CD8-positive, alpha-beta memory T cell (primary cell): ENCODE results near the gene CLIP3. TPM values are rescaled to one million over a fixed set of nuclear protein-coding genes. Genes with fewer than 3 reads are reported as not detected.

ENCODE experiments used
- CTCF ChIA-PET: fragments of 350-600 bp; sonication (Branson Sonifier 250); formaldehyde crosslinking; loops from one replicate; lab custom pipeline; 2021; ENCODE audit warnings: antibody characterized with exemption; lab: Charles Lee
- POLR2A ChIA-PET: fragments of 350-600 bp; sonication (Branson Sonifier 250); formaldehyde crosslinking; loops from one replicate; lab custom pipeline; 2021; ENCODE audit warnings: antibody characterized with exemption; lab: Charles Lee
- DNase-seq, 5 donors: peaks; one replicate each; pipeline versions ENCODE4 v3.0.0 to v3.0.0-alpha.2; 2020 to 2022; ENCODE audit warnings: mixed read lengths in 1 of 5
- H3K27ac ChIP-seq: one replicate; pipeline ENCODE4 v1.7.0; 2013; ENCODE audit warnings: low read depth, mild to moderate bottlenecking, low read length, moderate library complexity
- H3K27me3 ChIP-seq: 2 replicates; pipeline ENCODE4 v1.7.0; 2013; ENCODE audit warnings: low read length, mild to moderate bottlenecking; ENCODE audit not compliant: insufficient read depth, poor library complexity, severe bottlenecking
- H3K36me3 ChIP-seq: 2 replicates; pipeline ENCODE4 v1.7.0; 2013; ENCODE audit warnings: mild to moderate bottlenecking, low read length, moderate library complexity; ENCODE audit not compliant: insufficient read depth
- H3K4me1 ChIP-seq: 2 replicates; pipeline ENCODE4 v1.7.0; 2013; ENCODE audit warnings: mild to moderate bottlenecking, low read length, moderate library complexity; ENCODE audit not compliant: insufficient read depth
- H3K4me3 ChIP-seq: 2 replicates; pipeline ENCODE4 v1.7.0; 2013; ENCODE audit warnings: mild to moderate bottlenecking, low read length
- H3K9me3 ChIP-seq: 2 replicates; pipeline ENCODE4 v1.7.0; 2013; ENCODE audit warnings: mild to moderate bottlenecking, low read length
- H3K27ac Mint-ChIP-seq, 8 donors: one replicate each; pipeline ENCODE4 v1.8.0; 2020 to 2021; ENCODE audit warnings: mixed read lengths in 8 of 8, mild to moderate bottlenecking in 6 of 8, inconsistent platforms in 3 of 8, moderate library complexity in 3 of 8
- H3K27me3 Mint-ChIP-seq, 2 donors: one replicate each; pipeline ENCODE4 v1.8.0; 2020 to 2021; ENCODE audit warnings: mixed read lengths in 2 of 2, mild to moderate bottlenecking in 1 of 2, moderate library complexity in 1 of 2
- H3K36me3 Mint-ChIP-seq, 3 donors: one replicate each; pipeline ENCODE4 v1.8.0; 2020 to 2021; ENCODE audit warnings: mixed read lengths in 3 of 3, inconsistent platforms in 1 of 3, mild to moderate bottlenecking in 1 of 3
- H3K4me1 Mint-ChIP-seq, 3 donors: one replicate each; pipeline ENCODE4 v1.8.0; 2020 to 2021; ENCODE audit warnings: mixed read lengths in 3 of 3, inconsistent platforms in 1 of 3, mild to moderate bottlenecking in 1 of 3
- H3K4me3 Mint-ChIP-seq, 7 donors: one replicate each; pipeline ENCODE4 v1.8.0; 2020 to 2021; ENCODE audit warnings: mixed read lengths in 7 of 7, mild to moderate bottlenecking in 6 of 7, moderate library complexity in 4 of 7, inconsistent platforms in 2 of 7
- H3K9me3 Mint-ChIP-seq, 5 donors: one replicate each; pipeline ENCODE4 v1.8.0; 2020 to 2022; ENCODE audit warnings: mixed read lengths in 5 of 5, mild to moderate bottlenecking in 3 of 5, moderate library complexity in 2 of 5, inconsistent platforms in 1 of 5
- polyA plus RNA-seq: library from polyadenylated mRNA; unstranded; fragments of 300-500 nt; fragmentation: Illumina TruSeq; gene quantifications from one replicate; pipeline ENCODE4 v1.2.3, GENCODE V29; 2021
- total RNA-seq, 2 experiments: library from RNA; stranded (reverse); gene quantifications; one replicate each; pipeline ENCODE4 v1.2.3, GENCODE V29; 2021

The CLIP3 gene
- total and polyA plus RNA-seq, 3 experiments from 2014 or later, result 0.29 to 0.39 (median 0.33) TPM

GRCh38 chr19:36054119-36054732 lies 21.6 kb upstream of the CLIP3 start, which contains the start of gene THAP8:
THAP8 (minus strand) TSS chr19:36054285; CDS start chr19:36054217, 68 bp downstream.
- ChIA-PET CTCF (interaction anchor here (0.6 to 1.7 kb wide), 6 partner anchors 40 to 127 kb away, joined by 3 to 7 read pairs (median 4); partner anchors contain the start of genes ALKBH6 and SDHAF1), POLR2A (interaction anchor here (0.6 to 2.2 kb wide), 5 partner anchors 33 to 160 kb away, joined by 3 to 10 read pairs (median 5); partner anchors contain the start of genes ALKBH6, POLR2I, SDHAF1 and TBCB)
- Mint-ChIP-seq H3K27ac (peak within 1 kb of the TSS; percentile 96 to 100 (median 99)), H3K27me3 (no peaks in the 10 kb centered on the region), H3K9me3 (no peaks in the 10 kb centered on the region), H3K36me3 (peaks cover 0 to 8% (median 0%) of the 10 kb centered on the region in 3 donors), H3K4me3 (peak within 1 kb of the TSS; percentile 94 to 100 (median 99)), H3K4me1 (peaks cover 13 to 28% (median 26%) of the 10 kb centered on the region in 3 donors)
- DNase-seq, result peak; percentile 100
- no peaks in the 10 kb centered on the region for H3K9me3 ChIP-seq
- peaks cover 12% of the 10 kb centered on the region for H3K4me1 ChIP-seq
- peak within 1 kb of the TSS; percentile 99 for H3K4me3 ChIP-seq
- no peaks in the 10 kb centered on the region for H3K27me3 ChIP-seq
- H3K36me3 ChIP-seq, result no peaks in the 10 kb centered on the region
- H3K27ac ChIP-seq, result peak within 1 kb of the TSS; percentile 92

GRCh38 chr19:36051637-36052036 lies 19.0 kb upstream of the CLIP3 start:
- H3K27ac Mint-ChIP-seq, result peak overlapping the region in 3 of 8 donors; percentile 29 to 58 (median 54)
- DNase-seq, result no peak
- ChIA-PET POLR2A (no interaction called here), CTCF (no interaction called here)
- H3K4me1 Mint-ChIP-seq, result peaks cover 13 to 28% (median 26%) of the 10 kb centered on the region in 3 donors
- H3K4me3 ChIP-seq, result no peak overlapping the region
- peaks cover 0 to 10% (median 0%) of the 10 kb centered on the region in 3 donors for H3K36me3 Mint-ChIP-seq
- H3K27me3 ChIP-seq, result no peaks in the 10 kb centered on the region
- H3K9me3 Mint-ChIP-seq, result no peaks in the 10 kb centered on the region
- H3K4me1 ChIP-seq, result peaks cover 12% of the 10 kb centered on the region
- peak overlapping the region in 4 of 7 donors; percentile 12 to 55 (median 40) for H3K4me3 Mint-ChIP-seq
- no peaks in the 10 kb centered on the region for H3K27me3 Mint-ChIP-seq
- H3K36me3 ChIP-seq, result no peaks in the 10 kb centered on the region
- H3K9me3 ChIP-seq, result no peaks in the 10 kb centered on the region
- no peak overlapping the region for H3K27ac ChIP-seq

DNA sequence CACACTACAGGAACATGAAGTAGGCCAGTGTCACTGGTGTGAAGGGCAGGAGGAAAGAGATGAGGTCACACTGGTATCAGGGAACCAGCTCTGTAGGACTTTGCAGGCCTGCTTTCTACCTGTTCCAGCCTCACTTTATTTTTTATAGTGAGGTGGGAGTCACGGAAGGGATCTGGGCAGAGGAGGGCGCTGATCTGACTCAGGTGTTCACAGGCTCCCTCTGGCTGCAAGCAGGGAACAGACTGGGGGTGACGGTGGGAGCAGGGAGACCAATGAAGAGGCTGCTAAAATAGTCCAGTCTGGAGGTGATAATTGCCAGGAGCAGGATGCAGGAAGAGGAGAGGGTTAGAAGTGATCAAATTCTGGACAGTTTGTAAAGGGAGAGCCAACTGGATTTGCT lies 18.6 kb upstream of the CLIP3 start:
- H3K4me1 ChIP-seq, result peaks cover 12% of the 10 kb centered on the region
- ChIA-PET CTCF (no interaction called here), POLR2A (no interaction called here)
- DNase-seq, result no peak
- H3K27me3 ChIP-seq, result no peaks in the 10 kb centered on the region
- Mint-ChIP-seq H3K27ac (peak overlapping the region in 3 of 8 donors; percentile 58 to 71 (median 66)), H3K4me1 (peaks cover 13 to 25% (median 24%) of the 10 kb centered on the region in 3 donors), H3K36me3 (peaks cover 0 to 12% (median 0%) of the 10 kb centered on the region in 3 donors), H3K9me3 (no peaks in the 10 kb centered on the region), H3K27me3 (no peaks in the 10 kb centered on the region), H3K4me3 (peak overlapping the region in 2 of 7 donors; percentile 49 to 55)
- H3K4me3 ChIP-seq, result no peak overlapping the region
- no peak overlapping the region for H3K27ac ChIP-seq
- no peaks in the 10 kb centered on the region for H3K36me3 ChIP-seq
- H3K9me3 ChIP-seq, result no peaks in the 10 kb centered on the region

GRCh38 chr19:36049080-36049698 lies 16.5 kb upstream of the CLIP3 start:
- no peaks in the 10 kb centered on the region for H3K36me3 ChIP-seq
- no peaks in the 10 kb centered on the region for H3K9me3 ChIP-seq
- ChIA-PET POLR2A (no interaction called here), CTCF (no interaction called here)
- Mint-ChIP-seq H3K27ac (peak overlapping the region in 2 of 8 donors; percentile 14 to 60), H3K4me1 (peaks cover 7 to 15% (median 14%) of the 10 kb centered on the region in 3 donors), H3K36me3 (peaks cover 0 to 18% (median 0%) of the 10 kb centered on the region in 3 donors), H3K9me3 (no peaks in the 10 kb centered on the region), H3K27me3 (peaks cover 0 to 2% of the 10 kb centered on the region in 2 donors), H3K4me3 (no peak overlapping the region)
- no peaks in the 10 kb centered on the region for H3K27me3 ChIP-seq
- H3K4me1 ChIP-seq, result peaks cover 6% of the 10 kb centered on the region
- H3K27ac ChIP-seq, result no peak overlapping the region
- H3K4me3 ChIP-seq, result no peak overlapping the region
- DNase-seq, result no peak

GRCh38 chr19:36047835-36048234 lies 15.2 kb upstream of the CLIP3 start:
- CTCF ChIA-PET, result interaction anchor here (1.0 to 1.3 kb wide), 2 partner anchors 9 to 11 kb away, joined by 3 read pairs; no protein-coding TSS in a partner anchor

GRCh38 chr19:36046443-36047050 lies 13.9 kb upstream of the CLIP3 start:
- H3K36me3 ChIP-seq, result no peaks in the 10 kb centered on the region
- CTCF ChIA-PET, result interaction anchor here (1.3 kb wide), 1 partner anchor 10 kb away, joined by 3 read pairs; no protein-coding TSS in a partner anchor
- Mint-ChIP-seq H3K4me1 (peaks cover 0 to 4% (median 2%) of the 10 kb centered on the region in 3 donors), H3K27me3 (peaks cover 0 to 2% of the 10 kb centered on the region in 2 donors), H3K36me3 (peaks cover 0 to 17% (median 0%) of the 10 kb centered on the region in 3 donors), H3K4me3 (no peak overlapping the region), H3K9me3 (no peaks in the 10 kb centered on the region), H3K27ac (peak overlapping the region in 1 of 8 donors; percentile 65)
- no peaks in the 10 kb centered on the region for H3K27me3 ChIP-seq
- POLR2A ChIA-PET, result no interaction called here
- H3K9me3 ChIP-seq, result no peaks in the 10 kb centered on the region
- no peaks in the 10 kb centered on the region for H3K4me1 ChIP-seq
- no peak overlapping the region for H3K4me3 ChIP-seq
- no peak for DNase-seq
- no peak overlapping the region for H3K27ac ChIP-seq

More at GRCh38 chr19:36047835-36048234, 15.2 kb upstream of the CLIP3 start:
- no peak overlapping the region for H3K27ac Mint-ChIP-seq
- peaks cover 0 to 17% (median 0%) of the 10 kb centered on the region in 3 donors for H3K36me3 Mint-ChIP-seq
- peaks cover 0 to 2% of the 10 kb centered on the region in 2 donors for H3K27me3 Mint-ChIP-seq
- no peaks in the 10 kb centered on the region for H3K9me3 Mint-ChIP-seq
- no peaks in the 10 kb centered on the region for H3K27me3 ChIP-seq
- H3K4me1 ChIP-seq, result no peaks in the 10 kb centered on the region
- H3K4me3 ChIP-seq, result no peak overlapping the region
- no peak overlapping the region for H3K27ac ChIP-seq
- no peak for DNase-seq
- H3K4me1 Mint-ChIP-seq, result peaks cover 4 to 8% (median 7%) of the 10 kb centered on the region in 3 donors
- POLR2A ChIA-PET, result no interaction called here
- no peaks in the 10 kb centered on the region for H3K36me3 ChIP-seq
- no peaks in the 10 kb centered on the region for H3K9me3 ChIP-seq
- H3K4me3 Mint-ChIP-seq, result no peak overlapping the region

DNA sequence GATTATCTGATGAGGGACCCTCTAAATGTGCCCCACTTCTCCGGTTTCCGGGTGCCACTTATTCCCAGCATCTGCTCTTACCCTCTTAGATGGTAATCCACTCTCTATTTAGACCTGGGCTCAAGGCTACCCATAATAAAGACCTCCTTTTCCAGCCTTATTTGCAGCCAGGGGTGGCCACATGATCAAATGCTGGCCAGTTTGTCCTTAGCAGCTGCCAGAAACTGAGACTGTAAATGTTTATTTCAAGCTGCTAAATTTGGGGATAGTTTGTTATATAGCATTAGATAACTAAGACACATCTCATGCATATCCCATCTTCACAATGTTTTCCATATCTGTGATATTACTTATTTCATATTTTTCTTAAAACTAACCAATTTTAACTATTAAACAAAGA lies 11.3 kb upstream of the CLIP3 start:
- ChIA-PET POLR2A (no interaction called here), CTCF (no interaction called here)
- H3K4me3 ChIP-seq, result no peak overlapping the region
- no peak overlapping the region for H3K27ac ChIP-seq
- no peaks in the 10 kb centered on the region for H3K4me1 ChIP-seq
- Mint-ChIP-seq H3K36me3 (peaks cover 0 to 26% (median 10%) of the 10 kb centered on the region in 3 donors), H3K9me3 (no peaks in the 10 kb centered on the region), H3K27ac (no peak overlapping the region), H3K27me3 (peaks cover 0 to 4% of the 10 kb centered on the region in 2 donors), H3K4me3 (no peak overlapping the region), H3K4me1 (peaks cover 0 to 5% (median 4%) of the 10 kb centered on the region in 3 donors)
- DNase-seq, result no peak
- H3K9me3 ChIP-seq, result no peaks in the 10 kb centered on the region
- H3K27me3 ChIP-seq, result no peaks in the 10 kb centered on the region
- H3K36me3 ChIP-seq, result no peaks in the 10 kb centered on the region
